ENCODE results near the gene TTYH1.
A peak's percentile ranks its signal among the peaks of the same experiment; 100 is the strongest.
"Not testable (repeated sequence)": the region's sequence is repeated elsewhere in the genome, so short reads cannot be mapped to it uniquely, and the experiment has no call there.

TTYH1 gene

GRCh38 chr19:54461613-54462012, 46.3 kb downstream of the TTYH1 start:
- DNase-seq, result no peak

- no peak for DNase-seq
These were observed 46.9 kb downstream of the TTYH1 start for GRCh38 chr19:54462047-54462654.

- DNase-seq, result peak; percentile 76
These were observed 47.6 kb downstream of the TTYH1 start for GRCh38 chr19:54462655-54463530.

GRCh38 chr19:54463531-54464043, 48.3 kb downstream of the TTYH1 start, which contains the start of gene LENG9:
TSS of gene LENG9 (minus strand) at chr19:54463778. CDS start at chr19:54463526, 252 bp downstream.
- DNase-seq, result peak; percentile 99

DNA sequence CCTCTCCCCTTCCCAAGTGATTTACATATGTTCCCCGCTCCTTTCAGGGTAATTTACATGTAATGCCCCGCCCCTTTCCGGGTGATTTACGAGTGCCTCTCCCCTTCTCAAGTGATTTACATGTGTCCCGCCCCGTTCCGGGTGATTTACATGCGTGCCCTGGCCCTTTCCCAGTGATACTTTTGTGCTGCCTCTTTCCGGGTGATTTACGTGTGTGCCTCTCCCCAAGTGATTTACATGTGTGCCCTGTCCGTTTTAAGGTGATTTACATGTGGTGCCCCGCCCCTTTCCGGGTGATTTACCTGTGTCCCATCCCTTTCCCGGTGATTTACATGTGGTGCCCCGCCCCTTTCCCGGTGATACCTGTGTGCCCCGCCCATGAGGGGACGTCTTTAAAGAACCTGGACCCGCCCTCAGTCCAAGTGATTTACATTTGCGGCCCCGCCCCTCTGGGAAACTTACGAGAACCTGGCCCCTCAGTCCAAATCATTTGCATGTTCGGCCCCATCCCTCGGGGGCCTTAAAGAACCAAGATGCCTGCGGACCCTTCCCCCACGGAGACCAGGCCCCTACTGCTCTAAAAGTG, 48.9 kb downstream of the TTYH1 start:
- DNase-seq, result peak; percentile 96

DNA sequence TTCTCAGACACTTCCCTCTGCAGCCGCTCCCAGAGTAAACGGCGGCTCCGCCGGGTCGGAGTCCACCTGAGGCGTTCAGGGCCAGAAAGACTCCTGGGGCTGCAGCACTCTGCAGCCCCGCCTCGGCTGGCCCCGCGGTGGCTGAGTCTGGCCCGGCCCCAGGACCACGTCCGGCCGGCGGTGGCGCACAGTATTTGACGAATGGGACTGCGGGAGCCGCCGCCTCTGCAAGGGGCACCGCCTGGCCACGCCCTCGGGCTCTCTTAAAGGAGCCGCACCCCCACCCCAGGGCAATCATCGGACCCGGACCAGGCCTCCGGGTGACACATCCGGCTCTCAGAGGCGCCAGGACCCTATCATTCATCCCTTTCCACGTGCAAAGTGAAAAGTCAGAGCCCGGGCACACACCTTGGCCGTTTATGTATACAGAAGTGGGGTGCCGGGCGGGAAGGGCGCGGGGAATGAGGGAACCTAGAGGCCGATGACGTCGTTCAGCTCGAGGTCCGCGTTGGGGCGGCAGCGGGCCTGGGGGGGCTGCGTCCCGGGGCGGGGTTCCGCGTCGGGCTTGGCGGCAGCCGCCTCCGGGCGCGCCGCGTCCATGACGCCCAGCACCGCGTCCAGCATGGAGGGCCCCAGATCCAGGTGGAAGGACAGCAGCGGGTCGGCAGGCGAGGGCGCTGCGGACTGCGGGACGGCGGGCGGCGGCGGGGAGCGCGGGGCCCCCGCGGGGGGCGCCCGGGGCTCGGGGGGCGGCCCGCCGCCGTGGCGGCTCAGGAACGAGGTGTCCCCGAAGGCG, 49.6 kb downstream of the TTYH1 start:
- peak; percentile 92 for DNase-seq

GRCh38 chr19:54465426-54466109, 50.3 kb downstream of the TTYH1 start:
- DNase-seq, result no peak

- DNase-seq, result not testable (repeated sequence)
These were observed 50.8 kb downstream of the TTYH1 start for GRCh38 chr19:54466110-54466480.

- DNase-seq, result no peak
These were observed 54.3 kb downstream of the TTYH1 start for GRCh38 chr19:54469496-54469934.

DNA sequence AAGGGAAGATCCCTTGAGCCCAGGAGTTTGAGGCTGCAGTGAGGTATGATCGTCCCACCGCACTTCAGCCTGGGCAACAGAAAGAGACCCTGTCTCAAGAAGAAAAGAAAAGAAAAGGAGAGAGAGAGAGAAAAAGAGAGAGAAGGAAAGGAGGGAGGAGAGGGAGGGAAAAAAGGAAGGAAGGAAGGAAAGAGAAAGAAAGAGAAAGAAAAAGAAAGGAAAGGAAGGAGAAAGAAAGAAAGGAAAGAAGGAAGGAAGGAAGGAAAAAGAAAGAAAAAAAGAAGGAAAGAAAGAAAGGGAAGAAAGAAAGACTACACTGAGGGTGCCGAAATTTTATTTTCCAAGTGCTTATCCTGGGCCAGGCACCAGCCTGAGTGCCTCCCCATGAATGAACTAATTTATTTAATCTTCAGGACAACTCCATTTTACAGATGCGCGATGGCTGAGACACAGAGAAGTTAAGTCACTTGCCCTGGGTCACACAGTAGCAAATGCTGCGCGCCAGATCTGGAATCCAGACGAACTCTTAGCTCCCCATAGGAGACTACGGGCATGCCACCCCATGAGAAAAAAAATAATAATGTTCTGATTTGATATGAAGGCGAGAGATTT, 55.1 kb downstream of the TTYH1 start:
- DNase-seq, result no peak

DNA sequence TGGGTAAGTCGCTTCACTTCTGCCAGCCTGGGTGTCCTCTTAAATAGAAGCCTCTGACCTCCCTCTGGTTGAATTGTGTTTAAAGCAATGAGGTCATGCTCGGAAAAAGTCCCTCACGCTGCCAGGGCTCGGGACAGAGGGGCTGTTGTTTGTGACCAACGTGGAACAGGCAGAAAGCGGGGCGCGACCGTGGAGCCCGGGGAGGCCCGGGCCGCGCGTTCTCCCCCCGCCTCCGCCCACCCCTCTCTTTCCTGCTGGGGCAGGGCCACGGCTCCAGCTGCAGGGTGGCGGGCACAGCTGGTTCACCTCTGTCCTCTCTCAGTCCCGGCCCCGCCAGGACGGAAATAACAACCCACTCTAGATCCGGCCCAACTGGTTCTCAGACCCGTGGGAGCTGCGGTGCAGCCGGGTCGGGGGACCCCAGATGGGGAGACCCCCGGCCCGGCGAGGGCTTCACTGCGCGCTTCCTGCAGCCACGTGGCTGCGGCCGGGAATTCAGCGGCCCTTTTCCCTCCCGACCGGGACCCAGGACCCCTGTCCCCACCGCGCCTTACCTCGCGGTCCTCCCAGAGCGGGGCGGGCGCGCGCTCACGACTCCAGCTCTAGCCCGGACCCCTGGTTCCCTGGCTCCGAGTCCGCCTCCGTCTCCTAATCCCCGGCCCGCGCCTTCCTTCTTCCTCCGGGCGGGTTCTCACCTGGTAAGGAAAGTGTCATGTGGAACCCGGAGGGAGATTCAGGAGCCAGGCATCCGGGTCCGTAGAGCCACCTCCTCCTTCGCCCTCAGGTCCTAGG, 55.9 kb downstream of the TTYH1 start:
- no peak for DNase-seq

- DNase-seq, result no peak
These were observed 58.0 kb downstream of the TTYH1 start, which contains the start of gene CDC42EP5 for GRCh38 chr19:54473071-54473891. TSS of gene CDC42EP5 (minus strand) at chr19:54473296. CDS start at chr19:54465547, 7,749 bp downstream.

DNA sequence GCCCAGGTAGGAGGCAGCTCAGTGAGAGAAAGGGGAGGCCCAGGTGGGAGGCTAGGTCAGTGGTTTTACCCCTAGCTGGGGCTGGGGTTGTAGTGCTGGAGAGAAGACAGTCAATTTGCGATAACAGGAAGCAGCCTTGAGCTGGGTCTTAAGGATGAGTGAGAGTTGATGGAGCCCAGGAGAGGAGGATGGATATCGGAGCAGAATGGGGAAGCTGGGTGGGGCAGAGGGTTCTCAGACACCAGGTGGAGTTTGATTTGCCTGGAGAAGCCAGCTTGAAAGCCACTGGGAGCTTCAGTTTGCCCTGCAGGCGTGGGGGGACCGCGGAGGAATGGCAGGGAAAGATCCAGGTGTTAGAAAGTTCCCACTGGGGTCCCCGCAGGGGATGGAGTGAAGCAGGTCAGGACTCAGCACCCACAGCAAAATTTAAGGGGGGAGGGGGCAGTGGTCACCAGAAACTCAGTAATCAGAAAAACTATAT, 58.7 kb downstream of the TTYH1 start:
- no peak for DNase-seq

DNA sequence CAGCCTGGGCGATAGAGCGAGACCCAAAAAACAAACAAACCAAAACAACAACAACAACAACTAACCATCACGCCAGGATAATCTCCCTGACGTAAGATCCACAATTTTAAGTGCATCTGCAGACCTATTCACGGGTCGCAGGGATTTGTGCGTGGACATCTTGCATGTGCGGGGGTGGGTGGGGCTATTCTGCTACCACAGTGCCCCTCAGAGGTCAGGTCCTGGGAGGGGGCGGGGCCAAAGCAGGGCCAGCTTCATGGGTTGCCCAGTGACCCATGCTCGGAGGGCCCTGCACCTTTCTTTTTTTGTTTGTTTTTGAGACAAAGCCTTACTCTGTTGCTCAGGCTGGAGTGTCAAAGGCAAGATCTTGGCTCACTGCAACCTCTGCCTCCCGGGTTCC, 60.4 kb downstream of the TTYH1 start:
- DNase-seq, result no peak

DNA sequence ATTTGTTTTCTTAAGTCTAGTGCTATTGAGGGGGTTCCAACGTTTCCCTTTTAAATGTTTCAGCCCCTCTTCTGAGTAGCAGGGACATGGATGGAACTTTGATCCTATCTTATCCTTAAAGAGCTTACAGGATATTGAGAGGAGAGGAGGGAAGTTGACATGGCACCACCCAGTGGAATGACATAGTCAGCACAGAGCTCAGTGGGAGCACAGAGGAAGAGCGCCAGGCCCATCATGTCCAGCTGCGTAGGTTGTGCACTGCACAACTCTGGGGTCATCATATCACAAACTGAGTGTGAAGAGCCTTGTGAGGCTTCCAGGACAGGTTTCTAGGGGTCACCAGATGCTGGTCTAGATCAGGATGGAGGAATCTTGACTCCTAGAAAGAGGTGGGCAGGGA, 62.4 kb downstream of the TTYH1 start:
- DNase-seq, result no peak

GRCh38 chr19:54478677-54479266, 63.5 kb downstream of the TTYH1 start:
- peak; percentile 41 for DNase-seq

GRCh38 chr19:54480051-54480450, 64.8 kb downstream of the TTYH1 start:
- no peak for DNase-seq

GRCh38 chr19:54481326-54481930, 66.2 kb downstream of the TTYH1 start:
- DNase-seq, result peak; percentile 47

DNA sequence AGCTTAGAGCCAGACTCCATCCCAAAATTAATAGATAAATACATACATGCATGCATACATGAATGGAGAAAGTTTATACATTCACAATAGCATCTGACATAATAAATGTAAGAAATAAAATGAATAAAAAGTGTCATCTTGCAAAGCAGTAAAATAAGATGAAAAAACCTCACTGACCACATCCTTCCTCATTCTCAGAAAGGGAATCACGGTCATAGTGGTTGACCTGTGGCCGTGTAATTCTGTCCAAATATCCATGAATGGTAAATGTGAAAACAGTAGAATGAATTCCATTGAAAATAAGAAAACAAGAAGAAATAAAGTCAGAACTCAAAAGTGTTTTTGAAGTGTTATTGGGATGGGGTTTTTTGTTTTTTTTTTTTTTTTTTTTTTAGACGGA, 67.6 kb downstream of the TTYH1 start:
- no peak for DNase-seq
